Ectodermal cell (in vitro differentiated cells): ENCODE results near the gene RPS19.

Source experiments
- H3K27ac ChIP-seq: 2 replicates; pipeline ENCODE4 v1.7.0; 2013; ENCODE audit warnings: mild to moderate bottlenecking, low read depth, low read length; ENCODE audit not compliant: insufficient read depth, poor library complexity, severe bottlenecking
- H3K27me3 ChIP-seq: 2 replicates; pipeline ENCODE4 v1.7.0; 2013; ENCODE audit warnings: mild to moderate bottlenecking, low read length; ENCODE audit not compliant: insufficient read depth, control insufficient read depth, poor library complexity, severe bottlenecking
- H3K36me3 ChIP-seq: one replicate; pipeline ENCODE4 v1.7.0; 2013; ENCODE audit warnings: low read length; ENCODE audit not compliant: control insufficient read depth, insufficient read depth
- H3K4me1 ChIP-seq: one replicate; pipeline ENCODE4 v1.7.0; 2013; ENCODE audit warnings: low read length; ENCODE audit not compliant: control insufficient read depth, insufficient read depth
- H3K4me3 ChIP-seq: 2 replicates; pipeline ENCODE4 v1.7.0; 2013; ENCODE audit warnings: low read depth, low read length, control low read depth; ENCODE audit not compliant: insufficient read depth
- H3K9me3 ChIP-seq: 2 replicates; pipeline ENCODE4 v1.7.0; 2013; ENCODE audit warnings: mild to moderate bottlenecking, low read length, moderate library complexity; ENCODE audit not compliant: control insufficient read depth
- WGBS, 2 experiments: methylation state at CpG; one replicate each; pipeline ENCODE4 v1.1.7; 2013; ENCODE audit warnings: missing lambda C conversion rate in 2 of 2; 5-methylcytosine and 5-hydroxymethylcytosine counted together

Gene RPS19

GRCh38 chr19:41887711-41888382 lies 27.8 kb downstream of the RPS19 start:
- Histone ChIP-seq H3K27ac (no peak overlapping the region), H3K27me3 (peaks cover 11% of the 10 kb centered on the region), H3K4me3 (no peak overlapping the region), H3K9me3 (no peaks in the 10 kb centered on the region), H3K4me1 (peaks cover 6% of the 10 kb centered on the region), H3K36me3 (no peaks in the 10 kb centered on the region)
- WGBS, 2 experiments, result 52 to 56% methylated on average over 17 of the region's 17 CpGs

- Histone ChIP-seq H3K4me3 (no peak overlapping the region), H3K27ac (no peak overlapping the region), H3K9me3 (no peaks in the 10 kb centered on the region), H3K36me3 (no peaks in the 10 kb centered on the region), H3K4me1 (peaks cover 6% of the 10 kb centered on the region), H3K27me3 (peaks cover under 1% of the 10 kb centered on the region)
- 91 to 92% methylated on average over 12 of the region's 12 CpGs for WGBS, 2 experiments
Measured at GRCh38 chr19:41888926-41889325, 28.9 kb downstream of the RPS19 start.

DNA sequence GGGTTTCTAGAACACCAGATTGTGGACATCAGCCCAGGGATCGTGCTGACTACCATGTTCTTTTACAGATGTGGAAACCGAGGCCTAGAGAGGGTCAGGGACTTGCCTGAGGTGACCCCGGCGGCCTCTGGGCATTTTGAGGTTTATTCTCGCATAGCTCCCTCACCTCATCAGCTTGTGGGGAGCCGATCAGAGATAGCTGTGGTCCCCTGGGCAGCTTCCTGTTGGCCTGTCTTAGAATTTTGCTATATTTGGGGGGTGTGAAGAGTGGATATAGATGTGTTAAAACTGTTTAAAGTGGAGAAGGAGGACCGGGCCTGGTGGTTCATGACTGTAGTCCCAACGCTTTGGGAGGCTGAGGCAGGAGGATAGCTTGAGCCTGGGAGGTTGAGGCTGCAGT lies 29.8 kb downstream of the RPS19 start:
- WGBS, 2 experiments, result 95 to 97% methylated on average over 8 of the region's 8 CpGs
- Histone ChIP-seq H3K27ac (no peak overlapping the region), H3K4me1 (peaks cover 2% of the 10 kb centered on the region), H3K27me3 (no peaks in the 10 kb centered on the region), H3K36me3 (no peaks in the 10 kb centered on the region), H3K9me3 (no peaks in the 10 kb centered on the region), H3K4me3 (no peak overlapping the region)

DNA sequence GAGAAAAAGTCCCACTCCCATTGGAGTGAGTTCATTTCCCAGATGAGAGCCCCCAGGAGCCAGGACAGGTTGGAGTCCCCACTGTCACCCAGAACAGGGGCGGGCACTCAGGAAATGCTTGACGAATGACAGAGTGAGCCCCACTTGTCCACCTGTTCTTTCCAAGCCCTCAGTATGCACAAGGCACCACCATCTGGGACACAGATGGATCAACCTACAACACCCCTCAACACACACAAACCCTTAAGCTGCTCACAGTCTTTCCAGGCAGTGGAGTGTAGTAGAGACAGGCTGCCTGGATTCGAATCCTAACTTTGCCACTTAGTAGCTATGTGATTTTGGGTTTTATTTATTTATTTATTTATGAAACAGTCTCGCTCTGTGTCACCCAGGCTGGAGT lies 30.9 kb downstream of the RPS19 start:
- peaks cover 3% of the 10 kb centered on the region for H3K36me3 ChIP-seq
- no peak overlapping the region for H3K4me3 ChIP-seq
- 89 to 94% methylated on average over 4 of the region's 4 CpGs for WGBS, 2 experiments
- no peaks in the 10 kb centered on the region for H3K9me3 ChIP-seq
- H3K27ac ChIP-seq, result no peak overlapping the region
- no peaks in the 10 kb centered on the region for H3K4me1 ChIP-seq
- H3K27me3 ChIP-seq, result no peaks in the 10 kb centered on the region

GRCh38 chr19:41892173-41892902 lies 32.3 kb downstream of the RPS19 start:
- H3K4me1 ChIP-seq, result no peaks in the 10 kb centered on the region
- H3K9me3 ChIP-seq, result no peaks in the 10 kb centered on the region
- H3K36me3 ChIP-seq, result peaks cover 3% of the 10 kb centered on the region
- H3K4me3 ChIP-seq, result no peak overlapping the region
- no peak overlapping the region for H3K27ac ChIP-seq
- 92 to 93% methylated on average over 34 of the region's 34 CpGs for WGBS, 2 experiments
- no peaks in the 10 kb centered on the region for H3K27me3 ChIP-seq

- Histone ChIP-seq H3K4me3 (no peak overlapping the region), H3K27ac (no peak overlapping the region), H3K36me3 (peaks cover 3% of the 10 kb centered on the region), H3K4me1 (no peaks in the 10 kb centered on the region), H3K27me3 (no peaks in the 10 kb centered on the region), H3K9me3 (no peaks in the 10 kb centered on the region)
- WGBS, 2 experiments, result 80 to 84% methylated on average over 6 of the region's 6 CpGs
Measured at GRCh38 chr19:41893899-41894298, 33.8 kb downstream of the RPS19 start.

DNA sequence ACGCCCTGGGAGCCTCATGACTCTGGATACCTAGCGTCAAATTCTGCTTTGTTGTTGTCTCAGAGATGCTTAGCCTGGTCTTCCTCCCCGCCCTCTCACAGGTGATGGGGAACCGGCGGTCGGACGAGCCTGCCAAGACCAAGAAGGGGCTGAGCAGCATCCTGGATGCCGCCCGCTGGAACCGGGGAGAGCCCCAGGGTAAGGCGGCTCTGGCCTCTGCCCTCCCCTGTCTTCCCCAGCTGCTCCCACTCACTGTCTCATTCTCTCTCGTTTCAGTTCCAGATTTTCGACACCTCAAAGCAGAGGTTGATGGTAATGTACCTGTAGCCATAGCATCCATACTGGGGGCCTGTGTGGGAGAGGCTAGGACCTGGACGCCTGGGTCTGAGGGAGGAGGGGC lies 34.3 kb downstream of the RPS19 start:
- WGBS, 2 experiments, result 94% methylated on average over 14 of the region's 14 CpGs
- Histone ChIP-seq H3K27me3 (no peaks in the 10 kb centered on the region), H3K27ac (no peak overlapping the region), H3K4me1 (no peaks in the 10 kb centered on the region), H3K36me3 (peaks cover 3% of the 10 kb centered on the region), H3K4me3 (no peak overlapping the region), H3K9me3 (no peaks in the 10 kb centered on the region)

DNA sequence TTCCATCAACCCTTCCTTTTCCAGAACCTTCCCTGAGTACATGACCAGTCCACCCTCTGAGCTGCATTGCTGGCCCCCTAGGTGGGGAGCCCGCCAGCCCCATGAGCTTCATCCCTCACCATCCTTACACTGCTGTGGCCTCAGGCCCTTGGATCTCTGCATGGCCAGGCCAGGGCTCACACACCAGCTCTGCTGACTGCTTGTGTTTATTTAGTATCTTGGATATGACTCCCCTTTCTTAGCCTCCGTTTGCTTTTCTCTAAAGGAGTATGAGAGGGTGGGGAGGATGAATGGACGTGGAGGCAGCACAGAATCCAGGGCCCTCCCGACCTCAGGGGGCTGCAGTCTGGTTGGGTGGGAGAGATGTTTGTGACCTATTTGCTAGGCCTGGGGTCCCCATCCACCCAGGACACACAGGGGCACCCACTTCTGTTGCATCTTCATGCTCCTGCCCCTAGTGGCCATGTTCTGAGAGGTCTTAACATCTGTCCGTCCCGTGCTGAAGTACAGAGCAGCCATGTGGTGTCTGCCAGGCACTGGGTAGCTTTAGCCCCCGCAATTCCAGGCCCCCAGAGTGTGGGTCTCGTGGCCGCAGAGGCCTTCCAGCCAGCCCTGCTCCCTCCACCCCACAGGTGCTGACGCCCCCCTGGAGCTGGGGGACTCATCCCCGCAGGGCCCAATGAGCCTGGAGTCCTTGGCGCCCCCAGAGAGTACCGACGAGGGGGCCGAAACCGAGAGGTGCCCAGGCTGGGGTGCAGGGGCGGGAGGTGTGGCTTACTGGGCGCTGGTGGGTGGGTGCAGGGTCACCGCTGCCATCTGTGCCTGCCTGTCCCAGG lies 35.9 kb downstream of the RPS19 start:
- no peak overlapping the region for H3K27ac ChIP-seq
- H3K4me3 ChIP-seq, result no peak overlapping the region
- no peaks in the 10 kb centered on the region for H3K27me3 ChIP-seq
- H3K4me1 ChIP-seq, result no peaks in the 10 kb centered on the region
- no peaks in the 10 kb centered on the region for H3K9me3 ChIP-seq
- 84 to 85% methylated on average over 19 of the region's 19 CpGs for WGBS, 2 experiments
- H3K36me3 ChIP-seq, result peaks cover 3% of the 10 kb centered on the region

- Histone ChIP-seq H3K36me3 (peaks cover 3% of the 10 kb centered on the region), H3K9me3 (no peaks in the 10 kb centered on the region), H3K27me3 (no peaks in the 10 kb centered on the region), H3K4me3 (no peak overlapping the region), H3K4me1 (no peaks in the 10 kb centered on the region), H3K27ac (no peak overlapping the region)
- 38 to 75% methylated on average over 1 of the region's 1 CpG for WGBS, 2 experiments
Measured at GRCh38 chr19:41896581-41896942, 36.5 kb downstream of the RPS19 start.

DNA sequence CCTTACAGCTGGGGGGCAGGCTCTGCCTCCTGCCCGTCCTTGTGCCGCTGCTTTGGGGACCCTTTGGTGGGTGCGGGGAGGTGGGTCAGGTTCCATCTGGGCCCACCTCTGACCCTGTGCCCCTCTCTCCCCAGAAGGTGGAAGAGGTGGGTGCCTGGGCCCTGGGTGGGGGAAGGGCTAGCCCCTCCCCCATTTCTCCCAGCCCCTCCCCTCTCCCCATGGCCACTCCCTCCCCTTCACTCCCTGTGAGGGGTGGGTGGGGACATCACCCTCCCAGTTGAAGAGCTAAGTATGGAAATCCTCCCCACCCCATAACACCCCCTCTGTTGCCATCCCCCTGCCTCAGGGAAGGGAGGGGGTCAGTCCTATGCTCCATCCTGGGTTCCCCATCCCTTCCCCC lies 37.1 kb downstream of the RPS19 start:
- Histone ChIP-seq H3K9me3 (no peaks in the 10 kb centered on the region), H3K27me3 (no peaks in the 10 kb centered on the region), H3K4me1 (no peaks in the 10 kb centered on the region), H3K27ac (no peak overlapping the region), H3K4me3 (no peak overlapping the region), H3K36me3 (peaks cover 9% of the 10 kb centered on the region)
- 85 to 93% methylated on average over 3 of the region's 3 CpGs for WGBS, 2 experiments
